Stimulated activated CD8-positive, alpha-beta memory T cell treated with anti-CD3 and anti-CD28 coated beads, Interleukin-2, amount 100 ng/mL, for 48 hours (primary cell): Measurements from ENCODE around the gene ERG.

Experiments used
- DNase-seq, 2 donors: peaks; one replicate each; pipeline ENCODE4 v3.0.0-alpha.2; 2020; ENCODE audit warnings: low read depth in 2 of 2

Gene ERG, protein sequence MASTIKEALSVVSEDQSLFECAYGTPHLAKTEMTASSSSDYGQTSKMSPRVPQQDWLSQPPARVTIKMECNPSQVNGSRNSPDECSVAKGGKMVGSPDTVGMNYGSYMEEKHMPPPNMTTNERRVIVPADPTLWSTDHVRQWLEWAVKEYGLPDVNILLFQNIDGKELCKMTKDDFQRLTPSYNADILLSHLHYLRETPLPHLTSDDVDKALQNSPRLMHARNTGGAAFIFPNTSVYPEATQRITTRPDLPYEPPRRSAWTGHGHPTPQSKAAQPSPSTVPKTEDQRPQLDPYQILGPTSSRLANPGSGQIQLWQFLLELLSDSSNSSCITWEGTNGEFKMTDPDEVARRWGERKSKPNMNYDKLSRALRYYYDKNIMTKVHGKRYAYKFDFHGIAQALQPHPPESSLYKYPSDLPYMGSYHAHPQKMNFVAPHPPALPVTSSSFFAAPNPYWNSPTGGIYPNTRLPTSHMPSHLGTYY

GRCh38 chr21:38498057-38498833 is at the start of gene ERG:
TSS of gene ERG (minus strand) at chr21:38498477. CDS start at chr21:38498380, 97 bp downstream.
- DNase-seq = no peak

- DNase-seq = no peak
These were observed 46.4 kb upstream of the ERG start for GRCh38 chr21:38544661-38545060.

GRCh38 chr21:38542263-38542662 is 44.0 kb upstream of the ERG start:
- no peak for DNase-seq

- DNase-seq = no peak
These were observed 40.1 kb upstream of the ERG start for GRCh38 chr21:38538353-38538752.

GRCh38 chr21:38534591-38534990 is 36.3 kb upstream of the ERG start:
- no peak for DNase-seq

- no peak for DNase-seq
These were observed 35.6 kb upstream of the ERG start for GRCh38 chr21:38533887-38534286.

- DNase-seq = no peak
These were observed 33.3 kb upstream of the ERG start for GRCh38 chr21:38531591-38531990.

DNA sequence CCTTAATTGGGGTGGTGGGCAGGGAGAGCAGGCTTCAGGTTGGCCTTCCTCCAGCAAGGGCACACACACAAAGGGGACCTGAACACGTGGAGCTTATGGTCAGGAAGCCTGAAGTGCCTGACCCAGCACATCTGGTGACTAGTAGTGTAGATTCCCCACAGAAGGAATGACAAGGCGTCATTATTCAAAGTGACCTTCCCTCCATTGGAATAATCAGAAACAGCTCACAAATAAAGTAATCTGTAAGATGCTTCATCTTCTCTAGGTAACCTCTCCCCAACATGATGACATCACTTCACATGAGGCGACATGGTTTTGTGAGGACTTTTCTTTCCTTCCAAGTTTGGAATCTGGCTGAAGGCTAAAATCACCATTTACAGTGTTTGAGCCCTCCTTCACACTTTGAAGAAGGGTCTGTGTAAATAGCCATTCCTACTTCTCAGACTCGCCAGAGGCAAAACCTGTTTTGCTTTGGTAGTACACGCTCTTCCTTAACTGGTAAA is 32.8 kb upstream of the ERG start:
- no peak for DNase-seq

DNA sequence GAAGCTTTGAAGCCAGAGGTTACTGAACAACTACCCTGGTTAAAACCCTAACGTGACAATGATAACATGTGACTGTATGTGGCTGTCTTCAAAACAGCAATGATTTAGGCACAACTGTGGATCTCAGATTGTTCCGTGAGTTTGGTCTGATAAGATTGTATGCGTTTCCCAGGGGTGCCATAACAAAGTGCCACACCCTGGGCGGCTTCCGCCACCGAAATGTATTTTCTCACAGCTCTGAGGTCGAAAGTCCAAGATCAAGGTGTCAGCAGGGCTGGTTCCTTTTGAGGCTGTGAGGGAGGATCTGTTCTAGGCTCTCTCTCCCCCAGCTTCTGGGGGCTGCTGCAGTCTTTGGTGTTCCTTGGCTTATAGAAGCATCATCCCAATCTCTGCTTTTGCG is 29.5 kb upstream of the ERG start:
- DNase-seq = no peak

GRCh38 chr21:38525454-38525853 is 27.2 kb upstream of the ERG start:
- DNase-seq = no peak

- no peak for DNase-seq
These were observed 26.2 kb upstream of the ERG start for GRCh38 chr21:38524168-38525153.

DNA sequence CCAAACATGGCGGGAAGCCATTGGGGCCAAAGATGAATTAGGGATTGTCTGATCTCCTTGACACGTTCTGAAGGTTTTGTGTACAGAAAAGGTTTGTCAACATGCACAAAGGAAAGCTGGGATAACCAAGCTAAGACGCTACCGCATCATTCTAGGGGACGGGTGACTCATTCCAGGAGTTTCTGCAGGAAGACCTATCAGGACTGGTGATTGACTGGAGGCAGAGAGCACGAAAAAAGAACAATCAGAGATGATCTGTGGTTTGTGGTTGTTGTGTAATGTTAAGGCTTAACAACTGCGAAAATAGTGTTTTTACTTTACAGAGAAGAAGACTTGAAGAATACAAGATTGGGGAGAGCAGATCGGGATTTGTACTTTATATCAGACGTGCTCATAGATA is 22.2 kb upstream of the ERG start:
- DNase-seq = no peak

DNA sequence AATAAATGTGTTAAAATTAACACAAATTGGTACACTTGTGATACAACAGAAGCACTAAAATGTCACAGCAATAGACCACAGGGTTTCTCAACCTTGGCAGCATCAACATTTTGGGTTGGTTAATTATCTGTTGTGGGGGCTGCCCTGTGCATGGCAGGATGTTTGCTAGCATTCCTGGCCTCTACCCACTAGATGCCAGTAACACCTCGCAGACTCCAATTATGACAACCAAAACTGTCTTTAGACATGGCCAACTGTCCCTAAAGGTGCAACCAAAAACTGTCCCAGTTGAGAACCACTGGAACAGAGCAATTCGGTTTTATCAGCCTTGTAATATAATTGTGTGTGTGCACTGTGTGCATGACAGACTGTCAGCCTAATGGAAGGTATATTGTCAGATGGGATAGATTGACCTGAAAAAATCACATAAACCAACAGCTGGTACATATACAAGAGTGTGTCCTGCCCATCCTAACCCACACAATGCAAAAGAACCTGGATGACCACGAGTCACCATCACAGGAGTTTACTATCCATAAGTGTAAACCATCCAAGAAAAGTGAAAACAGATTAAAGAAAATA is 13.5 kb upstream of the ERG start:
- no peak for DNase-seq

GRCh38 chr21:38511198-38511597 is 12.9 kb upstream of the ERG start:
- DNase-seq = no peak

DNA sequence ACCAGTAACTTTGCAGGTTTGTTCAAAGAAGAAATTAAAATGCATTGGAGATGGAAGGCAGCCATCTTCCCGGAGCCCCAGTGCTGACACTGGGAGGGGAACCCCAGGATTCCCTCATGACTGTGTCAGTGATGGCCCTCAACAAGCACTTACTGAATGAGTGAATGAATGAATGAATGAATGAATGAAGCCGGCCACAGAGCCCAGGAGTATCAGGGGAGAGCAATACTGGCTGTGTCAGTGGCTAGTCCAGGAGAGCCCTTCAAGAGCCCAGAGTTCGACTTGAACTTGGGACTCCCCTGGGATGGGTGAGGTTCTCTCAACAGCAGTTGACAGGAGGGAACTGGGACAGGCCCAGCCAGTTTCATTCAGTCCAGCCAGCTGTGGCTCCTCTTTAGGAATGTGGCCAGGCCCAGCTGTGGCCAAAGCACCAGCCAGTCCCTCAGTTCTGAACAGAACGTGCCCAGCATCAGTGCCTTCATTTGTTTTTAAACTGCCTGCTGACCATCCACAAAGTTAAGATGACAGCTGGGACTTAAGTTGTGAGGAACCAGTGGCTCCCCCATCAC is 9.2 kb upstream of the ERG start:
- no peak for DNase-seq

DNA sequence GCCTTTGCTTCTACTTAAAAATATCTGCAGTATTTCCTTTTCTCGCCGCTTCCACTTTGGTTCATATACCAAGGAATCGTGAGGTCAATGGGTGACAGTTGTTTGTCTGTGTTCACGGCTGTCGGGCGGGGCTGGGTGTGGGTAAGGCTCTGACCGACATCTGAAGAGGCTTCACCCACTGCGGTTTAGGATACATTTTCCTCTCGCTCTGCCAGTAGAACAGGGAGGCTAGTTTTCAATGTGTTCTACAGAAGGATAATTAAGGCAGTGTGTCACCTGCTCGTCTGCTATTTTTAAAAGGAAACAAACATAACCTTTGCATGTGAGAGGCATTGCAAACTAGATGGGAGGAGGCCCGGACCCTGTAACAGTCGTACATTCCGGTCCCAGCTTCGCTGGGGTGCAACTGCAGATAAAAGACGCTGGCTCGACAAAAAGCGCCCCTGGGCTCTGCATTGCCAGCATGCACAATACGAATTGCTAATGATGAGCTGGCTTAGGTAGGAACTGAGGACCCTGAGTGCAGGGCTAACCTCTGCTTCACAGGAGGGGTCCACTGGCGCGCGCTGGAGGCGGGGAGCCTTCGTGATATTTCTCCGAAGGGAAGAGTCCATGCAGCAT is 8.5 kb upstream of the ERG start:
- no peak for DNase-seq

- no peak for DNase-seq
These were observed 7.6 kb upstream of the ERG start for GRCh38 chr21:38505654-38506523.

DNA sequence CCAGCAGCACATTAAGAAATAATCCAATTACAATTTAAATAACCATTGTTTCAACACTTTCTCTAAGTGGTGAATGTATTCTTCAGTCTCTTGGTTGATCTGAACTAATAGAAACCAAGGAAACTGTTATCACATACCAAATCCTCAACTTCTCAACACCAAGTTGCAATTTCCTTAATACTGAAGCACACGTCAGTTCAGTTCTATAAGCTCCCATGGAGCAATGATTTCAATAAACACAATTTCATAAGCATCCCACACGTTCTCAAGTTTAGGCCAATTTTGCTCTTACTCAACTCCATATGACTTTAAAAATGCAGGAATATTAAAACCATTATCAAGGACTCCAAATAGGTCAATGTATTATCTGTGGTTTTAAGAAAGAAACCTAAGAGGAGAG is 5.8 kb upstream of the ERG start:
- DNase-seq = no peak

GRCh38 chr21:38503583-38503982 is 5.3 kb upstream of the ERG start:
- DNase-seq = no peak
